KMS-11 (cell line): ENCODE measurements around the gene ZRANB3.

ENCODE experiments used
- H2AFZ ChIP-seq: fragments of 200-600 bp; sonication (generic); 2 replicates; pipeline ENCODE4 v1.6.1; 2016; ENCODE audit warnings: antibody characterized with exemption, mixed run types, low read depth
- H3K27ac ChIP-seq: fragments of 200-600 bp; sonication (generic); 2 replicates; pipeline ENCODE4 v1.6.1; 2016; ENCODE audit warnings: mild to moderate bottlenecking, mixed run types
- H3K27me3 ChIP-seq: fragments of 200-600 bp; sonication (generic); 2 replicates; pipeline ENCODE4 v1.6.1; 2017; ENCODE audit warnings: mild to moderate bottlenecking, low read depth, mixed run types, moderate library complexity; ENCODE audit not compliant: insufficient read depth
- H3K36me3 ChIP-seq: fragments of 200-600 bp; sonication (generic); 2 replicates; pipeline ENCODE4 v1.6.1; 2017; ENCODE audit warnings: mild to moderate bottlenecking, mixed run types; ENCODE audit not compliant: insufficient read depth
- H3K4me1 ChIP-seq: fragments of 200-600 bp; sonication (generic); 2 replicates; pipeline ENCODE4 v1.6.1; 2016; ENCODE audit warnings: mild to moderate bottlenecking, low read depth, mixed run types; ENCODE audit not compliant: poor library complexity, severe bottlenecking
- H3K4me2 ChIP-seq: fragments of 200-600 bp; sonication (generic); 2 replicates; pipeline ENCODE4 v1.7.0; 2016; ENCODE audit warnings: mild to moderate bottlenecking, mixed run types
- H3K4me3 ChIP-seq: fragments of 200-600 bp; sonication (generic); IDR thresholded peaks from 2 replicates; pipeline ENCODE4 v1.6.1; 2017; ENCODE audit warnings: low read depth, low read length, mixed read lengths; ENCODE audit not compliant: insufficient read depth
- H3K79me2 ChIP-seq: fragments of 200-600 bp; sonication (generic); 2 replicates; pipeline ENCODE4 v1.6.1; 2016; ENCODE audit warnings: low read depth, mixed run types; ENCODE audit not compliant: insufficient read depth
- H3K9ac ChIP-seq: fragments of 200-600 bp; sonication (generic); 2 replicates; pipeline ENCODE4 v1.6.1; 2016; ENCODE audit warnings: mild to moderate bottlenecking, mixed run types
- H4K20me1 ChIP-seq: fragments of 200-600 bp; sonication (generic); 2 replicates; pipeline ENCODE4 v1.6.1; 2016; ENCODE audit warnings: mild to moderate bottlenecking, mixed run types; ENCODE audit not compliant: insufficient read depth
- TF ChIP-seq, protein P1 (sequence below): fragments of 200-600 bp; sonication (generic); conservative IDR thresholded peaks from 2 replicates; pipeline ENCODE4 v1.6.1; 2017; ENCODE audit warnings: low read depth, mild to moderate bottlenecking, antibody characterized with exemption, low read length, moderate library complexity, mixed read lengths

Gene ZRANB3

DNA sequence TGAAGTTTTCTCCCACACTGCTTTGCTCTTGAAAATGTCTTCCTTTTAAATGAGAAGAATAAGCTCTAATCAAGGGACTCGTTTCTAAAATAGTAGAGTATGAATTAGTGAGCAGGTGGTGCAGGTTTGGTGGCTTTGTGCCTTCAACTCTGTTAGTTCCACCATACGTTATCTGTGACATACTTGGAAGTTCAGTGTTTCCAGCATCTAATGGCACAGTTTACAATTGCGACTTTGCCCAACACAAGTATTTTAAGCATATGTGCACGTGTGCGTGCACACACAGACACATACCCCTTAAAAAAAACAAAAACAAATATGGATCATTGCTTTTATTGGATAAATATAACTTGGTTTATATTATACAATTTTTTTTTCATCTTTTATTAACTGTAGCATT lies 367.1 kb downstream of the ZRANB3 start:
- Histone ChIP-seq H3K4me1 (peaks cover 79% of the 10 kb centered on the region), H3K27me3 (no peaks in the 10 kb centered on the region), H2AFZ (no peak overlapping the region), H3K9ac (peak overlapping the region; percentile 7; the same call in 1 of the 2 replicates), H4K20me1 (no peaks in the 10 kb centered on the region), H3K36me3 (no peaks in the 10 kb centered on the region), H3K4me2 (peak overlapping the region; percentile 95), H3K4me3 (no peak overlapping the region), H3K27ac (peak overlapping the region; percentile 82), H3K79me2 (no peaks in the 10 kb centered on the region)
- TF ChIP-seq, protein P1, sequence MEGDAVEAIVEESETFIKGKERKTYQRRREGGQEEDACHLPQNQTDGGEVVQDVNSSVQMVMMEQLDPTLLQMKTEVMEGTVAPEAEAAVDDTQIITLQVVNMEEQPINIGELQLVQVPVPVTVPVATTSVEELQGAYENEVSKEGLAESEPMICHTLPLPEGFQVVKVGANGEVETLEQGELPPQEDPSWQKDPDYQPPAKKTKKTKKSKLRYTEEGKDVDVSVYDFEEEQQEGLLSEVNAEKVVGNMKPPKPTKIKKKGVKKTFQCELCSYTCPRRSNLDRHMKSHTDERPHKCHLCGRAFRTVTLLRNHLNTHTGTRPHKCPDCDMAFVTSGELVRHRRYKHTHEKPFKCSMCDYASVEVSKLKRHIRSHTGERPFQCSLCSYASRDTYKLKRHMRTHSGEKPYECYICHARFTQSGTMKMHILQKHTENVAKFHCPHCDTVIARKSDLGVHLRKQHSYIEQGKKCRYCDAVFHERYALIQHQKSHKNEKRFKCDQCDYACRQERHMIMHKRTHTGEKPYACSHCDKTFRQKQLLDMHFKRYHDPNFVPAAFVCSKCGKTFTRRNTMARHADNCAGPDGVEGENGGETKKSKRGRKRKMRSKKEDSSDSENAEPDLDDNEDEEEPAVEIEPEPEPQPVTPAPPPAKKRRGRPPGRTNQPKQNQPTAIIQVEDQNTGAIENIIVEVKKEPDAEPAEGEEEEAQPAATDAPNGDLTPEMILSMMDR = no peak

DNA sequence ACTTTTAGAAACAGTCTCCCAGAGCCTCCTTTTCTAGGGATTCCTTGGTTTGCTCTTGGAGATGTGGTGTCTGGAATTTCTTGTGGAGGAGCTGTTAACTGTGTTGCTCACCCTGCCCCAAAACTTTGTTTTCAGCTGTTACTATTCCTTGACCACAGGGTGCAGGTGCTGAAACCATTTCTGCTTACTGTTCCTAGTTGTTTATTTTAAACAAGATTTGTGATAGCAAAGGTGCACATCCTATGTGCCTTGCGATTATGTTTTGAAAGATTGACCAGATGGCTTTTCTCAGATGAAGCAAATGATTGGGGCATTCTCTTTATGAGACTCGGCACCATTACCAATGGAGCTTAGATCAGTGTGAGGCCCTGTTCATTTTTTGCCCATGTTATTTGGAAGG lies 367.7 kb downstream of the ZRANB3 start:
- H4K20me1 ChIP-seq = no peaks in the 10 kb centered on the region
- no peaks in the 10 kb centered on the region for H3K79me2 ChIP-seq
- H3K36me3 ChIP-seq = no peaks in the 10 kb centered on the region
- no peak overlapping the region for H2AFZ ChIP-seq
- H3K4me3 ChIP-seq = no peak overlapping the region
- TF ChIP-seq, protein P1 = no peak
- H3K4me2 ChIP-seq = peak overlapping the region; percentile 95
- H3K4me1 ChIP-seq = peaks cover 73% of the 10 kb centered on the region
- peak overlapping the region; percentile 7; the same call in 1 of the 2 replicates for H3K9ac ChIP-seq
- peak overlapping the region; percentile 82 for H3K27ac ChIP-seq
- no peaks in the 10 kb centered on the region for H3K27me3 ChIP-seq

DNA sequence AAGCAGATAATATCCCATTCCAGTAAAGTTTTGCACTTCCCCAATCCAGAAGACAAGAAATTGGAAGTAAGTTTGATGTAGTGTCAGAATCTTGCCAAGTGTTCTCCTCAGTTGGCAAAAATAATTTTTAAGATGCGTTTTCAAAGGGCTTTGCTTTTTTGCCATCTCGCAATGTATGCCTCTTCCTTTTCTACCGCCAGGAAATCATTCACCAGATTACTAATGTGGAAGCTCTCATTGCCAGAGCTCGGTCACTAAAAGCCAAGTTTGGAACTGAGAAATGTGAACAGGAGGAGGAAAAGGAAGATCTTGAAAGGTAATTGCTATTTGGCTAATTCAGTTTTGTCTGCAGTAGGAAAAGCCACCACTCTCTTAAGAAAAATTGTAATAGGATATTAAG lies 368.2 kb downstream of the ZRANB3 start:
- Histone ChIP-seq H3K9ac (peak overlapping the region; percentile 35; the same call in 1 of the 2 replicates), H2AFZ (no peak overlapping the region), H3K4me3 (no peak overlapping the region), H4K20me1 (no peaks in the 10 kb centered on the region), H3K79me2 (no peaks in the 10 kb centered on the region), H3K27ac (peak overlapping the region; percentile 82), H3K36me3 (no peaks in the 10 kb centered on the region), H3K4me1 (peaks cover 69% of the 10 kb centered on the region), H3K4me2 (peak overlapping the region; percentile 95), H3K27me3 (no peaks in the 10 kb centered on the region)
- TF ChIP-seq, protein P1 = no peak

DNA sequence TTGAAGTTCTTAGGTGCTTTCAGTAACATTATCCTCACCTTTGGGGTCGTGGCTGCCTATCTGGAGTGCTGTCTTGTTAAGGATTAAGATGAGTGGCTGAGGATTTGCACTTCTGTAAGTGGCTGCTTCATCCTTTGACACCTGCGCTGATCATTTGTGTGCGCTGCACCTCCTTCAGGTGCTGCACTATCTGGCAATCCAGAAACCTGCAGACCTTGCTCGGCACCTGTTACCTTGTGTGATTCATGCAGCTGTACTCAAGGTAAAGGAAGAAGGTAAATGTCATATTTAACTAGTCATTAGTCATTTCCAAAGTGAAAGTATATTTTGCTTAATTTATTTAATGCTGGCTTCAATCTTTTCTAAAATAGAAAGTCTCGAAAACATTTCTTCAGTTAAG lies 368.6 kb downstream of the ZRANB3 start:
- Histone ChIP-seq H3K4me3 (no peak overlapping the region), H3K27me3 (no peaks in the 10 kb centered on the region), H2AFZ (no peak overlapping the region), H3K79me2 (no peaks in the 10 kb centered on the region), H3K4me1 (peaks cover 65% of the 10 kb centered on the region), H3K36me3 (no peaks in the 10 kb centered on the region), H3K4me2 (peak overlapping the region; percentile 95), H3K9ac (peak overlapping the region; percentile 35; the same call in 1 of the 2 replicates), H3K27ac (peak overlapping the region; percentile 82), H4K20me1 (no peaks in the 10 kb centered on the region)
- TF ChIP-seq, protein P1 = no peak
